K562 (cell line): ENCODE measurements around the gene PTPRE. TPM values are rescaled to one million over a fixed set of nuclear protein-coding genes. Genes with fewer than 3 reads are reported as not detected.

Experiments used
- ATAC-seq: fragments of 200-7000 bp; cut with Tn5 transposase; 3 replicates; pipeline ENCODE4 v1.9.1; 2020; ENCODE audit warnings: moderate library complexity
- BruUV-seq: library from RNA; stranded (reverse); fragments of 400-500 nt; replicated peaks from 2 replicates; lab custom pipeline; 2021; lab: Mats Ljungman, UMichigan
- CTCF ChIA-PET: fragments of 300-600 bp; formaldehyde crosslinking; extraction: SDS; loops from one replicate; lab custom pipeline; 2021; ENCODE audit warnings: low intra/inter-chr PET ratio; lab: Yijun Ruan, JAX
- POLR2A ChIA-PET: fragments of 300-600, 350-650 bp; sonication (Branson Sonifier 250); formaldehyde crosslinking; extraction: SDS; loops from one replicate; lab custom pipeline; 2021; ENCODE audit warnings: antibody characterized with exemption, inconsistent platforms; lab: Yijun Ruan, JAX
- DNase-seq, 4 experiments: peaks; one replicate each; pipeline versions ENCODE4 v3.0.0 to v3.0.0-alpha.2; 2011 to 2018; ENCODE audit warnings: low spot score in 3 of 4, mixed read lengths in 3 of 4; ENCODE audit errors: extremely low read depth in 1 of 4
- FAIRE-seq: peaks from 2 replicates; lab custom pipeline; 2011; peaks lifted over from hg19 to GRCh38; lab: Jason Lieb, UNC
- H2AFZ ChIP-seq: 2 replicates; pipeline ENCODE4 v1.6.0; 2011; ENCODE audit warnings: low read depth, low read length, control low read depth, inconsistent platforms
- H3K27ac ChIP-seq: fragments of 200-600 bp; 3 replicates; pipeline ENCODE4 v1.8.0; 2011; ENCODE audit warnings: low read depth, mild to moderate bottlenecking, control low read depth, inconsistent platforms, low read length, moderate library complexity, mixed read lengths; ENCODE audit errors: extremely low read depth
- H3K27me3 ChIP-seq, 2 experiments: fragments of 300-600 bp in 1 of 2; 2 replicates in 1 of 2; 3 replicates in 1 of 2; pipeline versions ENCODE4 v1.6.0 to v1.8.0; 2011; ENCODE audit warnings: inconsistent platforms in 2 of 2, low read length in 2 of 2, mild to moderate bottlenecking in 1 of 2, mixed read lengths in 1 of 2, moderate library complexity in 1 of 2; ENCODE audit not compliant: control insufficient read depth in 2 of 2, insufficient read depth in 2 of 2
- H3K36me3 ChIP-seq: fragments of 300-600 bp; 3 replicates; pipeline ENCODE4 v1.8.0; 2011; ENCODE audit warnings: mild to moderate bottlenecking, low read length, inconsistent platforms; ENCODE audit not compliant: control insufficient read depth, insufficient read depth
- H3K4me1 ChIP-seq, 2 experiments: fragments of 200-600 bp in 1 of 2; replicated peaks in 1 of 2; 2 replicates in 1 of 2; 3 replicates in 1 of 2; pipeline versions ENCODE4 v1.5.1 to v1.8.0; 2011; ENCODE audit warnings: inconsistent platforms in 2 of 2, low read length in 2 of 2, mild to moderate bottlenecking in 1 of 2, mixed read lengths in 1 of 2, moderate library complexity in 1 of 2; ENCODE audit not compliant: control insufficient read depth in 2 of 2, insufficient read depth in 2 of 2
- H3K4me2 ChIP-seq: 2 replicates; pipeline ENCODE4 v1.6.1; 2011; ENCODE audit warnings: low read length, control low read depth, inconsistent platforms, mixed read lengths; ENCODE audit not compliant: insufficient read depth
- H3K4me3 ChIP-seq: fragments of 200-600 bp; sonication (generic), shearing (Covaris generic); 2 replicates; pipeline ENCODE4 v1.5.1; 2016; ENCODE audit warnings: control low read depth, inconsistent platforms
- H3K79me2 ChIP-seq: fragments of 200-600 bp; 3 replicates; pipeline ENCODE4 v1.8.0; 2011; ENCODE audit warnings: low read length, inconsistent platforms; ENCODE audit not compliant: control insufficient read depth, insufficient read depth
- H3K9ac ChIP-seq, 2 experiments: 2 replicates each; pipeline versions ENCODE4 v1.6.0 to v1.6.1; 2011; ENCODE audit warnings: low read depth in 2 of 2, low read length in 2 of 2, control low read depth in 1 of 2, inconsistent platforms in 1 of 2, mild to moderate bottlenecking in 1 of 2, mixed read lengths in 1 of 2; ENCODE audit not compliant: insufficient read depth in 1 of 2
- H3K9me1 ChIP-seq: one replicate; pipeline ENCODE4 v1.6.0; 2011; ENCODE audit warnings: inconsistent platforms, mild to moderate bottlenecking, low read length, moderate library complexity; ENCODE audit not compliant: control insufficient read depth, insufficient read depth
- H3K9me3 ChIP-seq: replicated peaks from 2 replicates; pipeline ENCODE4 v1.5.1; 2011; ENCODE audit warnings: low read depth, low read length, inconsistent platforms; ENCODE audit not compliant: control insufficient read depth, insufficient read depth
- H4K20me1 ChIP-seq: replicated peaks from 2 replicates; pipeline ENCODE4 v1.6.1; 2011; ENCODE audit warnings: low read length, inconsistent platforms, mixed read lengths; ENCODE audit not compliant: control insufficient read depth, insufficient read depth
- CBX3 ChIP-seq, 2 experiments: IDR thresholded peaks; 1 replicate in 1 of 2; 2 replicates in 1 of 2; pipeline ENCODE4 v1.6.1; 2012; ENCODE audit warnings: inconsistent platforms in 2 of 2, low read length in 2 of 2, borderline replicate concordance in 1 of 2, control low read depth in 1 of 2
- ELK3 ChIP-seq: fragments of 450-650 bp; formaldehyde crosslinking; IDR thresholded peaks from 2 replicates; pipeline ENCODE4 v1.4.0; 2020; ENCODE audit warnings: mild to moderate bottlenecking
- HBP1 ChIP-seq: fragments of 450-650 bp; formaldehyde crosslinking; IDR thresholded peaks from 2 replicates; pipeline ENCODE4 v1.4.0; 2022; ENCODE audit warnings: missing genetic modification characterization
- HINFP ChIP-seq: fragments of 450-650 bp; conservative IDR thresholded peaks from 2 replicates; pipeline ENCODE4 v1.6.1; 2016; ENCODE audit warnings: missing genetic modification characterization, low read depth, mild to moderate bottlenecking, control low read depth, missing compliant biosample characterization
- PCBP1 ChIP-seq: fragments of 200-400 bp; formaldehyde crosslinking; IDR thresholded peaks from 2 replicates; pipeline ENCODE4 v1.6.1; 2018; ENCODE audit warnings: mild to moderate bottlenecking, low read depth, low read length; ENCODE audit not compliant: poor library complexity, severe bottlenecking
- TOE1 ChIP-seq, 2 experiments: fragments of 450-650 bp in 1 of 2; sonication (generic) in 1 of 2; formaldehyde crosslinking in 1 of 2; IDR thresholded peaks; 2 replicates each; pipeline versions ENCODE4 v1.7.1 to v1.8.0; 2016 to 2022; ENCODE audit warnings: borderline replicate concordance in 2 of 2, mild to moderate bottlenecking in 2 of 2, antibody characterized with exemption in 1 of 2, inconsistent platforms in 1 of 2, low read depth in 1 of 2, missing genetic modification reagents in 1 of 2, moderate library complexity in 1 of 2
- ZNF134 ChIP-seq: fragments of 250-450 bp; sonication (Bioruptor Pico); conservative IDR thresholded peaks from 2 replicates; pipeline ENCODE4 v1.4.0; 2020
- ZNF239 ChIP-seq: fragments of 250-450 bp; sonication (Bioruptor Pico); IDR thresholded peaks from 2 replicates; pipeline ENCODE4 v1.4.0; 2020; ENCODE audit warnings: mild to moderate bottlenecking
- WGBS: fragments of 100-300 bp; shearing (Covaris generic); methylation state at CpG from one replicate; pipeline ENCODE4 v1.1.6; 2016; ENCODE audit warnings: low coverage, mixed read lengths; ENCODE audit not compliant: insufficient coverage; ENCODE audit errors: missing lambda C conversion rate; 5-methylcytosine and 5-hydroxymethylcytosine counted together
- in situ Hi-C: fragments of 300-500 bp; cut with MboI; formaldehyde crosslinking; loops from 4 replicates; pipeline ENCODE4 v1.15.0; 2018; ENCODE audit warnings: inconsistent platforms, mixed read lengths
- intact Hi-C: fragments of 100-400 bp; cut with micrococcal nuclease; formaldehyde crosslinking; loops from 2 replicates; pipeline ENCODE4 v1.14.2; 2022
- polyA plus RNA-seq, 8 experiments: library from polyadenylated mRNA; depleted of rRNA in 4 of 8; stranded (reverse) in 5 of 8; unstranded in 3 of 8; fragments of >200 nt; fragmentation: Nextera tagmentation in 2 of 8; fragmentation: Illumina TruSeq in 1 of 8; extraction: Ambion mirVana in 2 of 8; extraction: Trizol in 1 of 8; gene quantifications; 2 replicates each; pipeline versions ENCODE4 v1.2.1 to v1.2.3, GENCODE V29; 2011 to 2014; ENCODE audit warnings: inconsistent platforms in 1 of 8, missing spikeins in 1 of 8
- total RNA-seq, 7 experiments: library from RNA; depleted of rRNA in 6 of 7; stranded (reverse); fragments of >200 nt in 6 of 7; fragmentation: Illumina TruSeq in 2 of 7; extraction: Trizol in 2 of 7; gene quantifications; 2 replicates each; pipeline versions ENCODE4 v1.2.1 to v1.2.3, GENCODE V29; 2011 to 2021; ENCODE audit warnings: low replicate concordance in 1 of 7

The PTPRE gene
- total and polyA plus RNA-seq, 9 of the 15 experiments (the other 6 are each of a cell fraction or from before 2014, with no cell fraction given) = 0.01 to 0.13 (median 0.04) TPM; not detected in 4

- no peak for TF ChIP-seq PCBP1
- TF ChIP-seq ZNF134 (CRISPR knock-in tag) = no peak
- TF ChIP-seq ZNF239 (CRISPR knock-in tag) = no peak
These were observed 158.2 kb downstream of the PTPRE start (continued) for GRCh38 chr10:128064970-128065580.

GRCh38 chr10:128065881-128066534, 159.1 kb downstream of the PTPRE start:
- Histone ChIP-seq H3K9me1 (no peaks in the 10 kb centered on the region), H3K27me3 (peaks cover 3 to 20% of the 10 kb centered on the region in 2 experiments; a peak in 3 of 5 replicates), H4K20me1 (no peaks in the 10 kb centered on the region), H3K4me1 (peaks cover 3 to 5% of the 10 kb centered on the region in 2 experiments; a peak in 3 of 5 replicates), H3K4me2 (no peak overlapping the region), H3K36me3 (no peaks in the 10 kb centered on the region; the same call in 2 of the 3 replicates), H3K79me2 (no peaks in the 10 kb centered on the region), H3K4me3 (no peak overlapping the region), H2AFZ (no peak overlapping the region), H3K9ac (no peak overlapping the region), H3K27ac (no peak overlapping the region), H3K9me3 (no peaks in the 10 kb centered on the region)
- in situ Hi-C loops (no loop called here), intact Hi-C loops (loop anchor here (10.0 kb wide), 1 partner anchor 51 kb away; no protein-coding TSS in a partner anchor)
- ChIA-PET POLR2A (no interaction called here), CTCF (no interaction called here)
- 0% methylated on average over 10 of the region's 13 CpGs for WGBS
- ATAC-seq = no peak
- BruUV-seq = no TSS peak
- FAIRE-seq = no peak
- DNase-seq = no peak
- no peak for TF ChIP-seq HBP1
- TF ChIP-seq HINFP = no peak
- no peak for TF ChIP-seq TOE1 (IDR thresholded peaks at IDR 0.05; ENCODE audit: borderline replicate concordance)
- TF ChIP-seq TOE1 (CRISPR knock-in tag; IDR thresholded peaks at IDR 0.05; ENCODE audit: borderline replicate concordance, low read depth) = no peak
- TF ChIP-seq CBX3 (IDR thresholded peaks at IDR 0.05; ENCODE audit: borderline replicate concordance in 1 of 2, low read length in 2 of 2) = no peak
- TF ChIP-seq ELK3 (CRISPR knock-in tag) = no peak
- TF ChIP-seq, all 486 proteins: peak for 0
